Upper lobe of left lung (tissue), 4 donors: ENCODE data around the gene MINDY1.

Source experiments
- EP300 ChIP-seq, 4 donors: sonication (generic); formaldehyde crosslinking; IDR thresholded peaks; one replicate each; pipeline ENCODE4 v1.5.1; 2017; ENCODE audit warnings: antibody characterized with exemption in 4 of 4, control low read depth in 2 of 4
- POLR2A ChIP-seq, 4 donors: fragments of 450-650 bp; IDR thresholded peaks; one replicate each; pipeline ENCODE4 v1.5.1; 2016 to 2017; ENCODE audit warnings: antibody characterized with exemption in 4 of 4, mild to moderate bottlenecking in 2 of 4
- POLR2AphosphoS5 ChIP-seq, 2 donors: sonication (generic); formaldehyde crosslinking; IDR thresholded peaks; one replicate each; pipeline ENCODE4 v1.5.1; 2017; ENCODE audit warnings: antibody characterized with exemption in 2 of 2
- TF ChIP-seq, protein P1 (sequence below), 6 experiments: fragments of 450-650 bp in 4 of 6; fragments of 200-600 bp in 2 of 6; sonication (generic) in 2 of 6; IDR thresholded peaks; one replicate each; pipeline ENCODE4 v1.5.1; 2016 to 2019; ENCODE audit warnings: antibody characterized with exemption in 6 of 6

DNA sequence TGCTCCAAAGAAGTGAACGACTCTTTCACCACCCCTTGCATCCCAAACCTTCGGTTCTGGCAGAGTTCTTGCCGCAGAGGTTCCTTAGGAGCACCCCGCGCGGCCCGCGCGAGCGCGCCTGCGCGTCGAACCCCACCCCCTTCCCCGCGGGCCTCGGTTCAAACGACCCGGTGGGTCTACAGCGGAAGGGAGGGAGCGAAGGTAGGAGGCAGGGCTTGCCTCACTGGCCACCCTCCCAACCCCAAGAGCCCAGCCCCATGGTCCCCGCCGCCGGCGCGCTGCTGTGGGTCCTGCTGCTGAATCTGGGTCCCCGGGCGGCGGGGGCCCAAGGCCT lies 40.9 kb upstream of the MINDY1 start, which contains the start of gene C1orf56:
- TF ChIP-seq EP300 (IDR thresholded peaks at IDR 0.05) (no peak), POLR2A (IDR thresholded peaks at IDR 0.05) (peak in 2 of 4 donors; percentile 18 to 61), POLR2AphosphoS5 (IDR thresholded peaks at IDR 0.05) (peak; percentile 43 to 75)
- TF ChIP-seq, protein P1, sequence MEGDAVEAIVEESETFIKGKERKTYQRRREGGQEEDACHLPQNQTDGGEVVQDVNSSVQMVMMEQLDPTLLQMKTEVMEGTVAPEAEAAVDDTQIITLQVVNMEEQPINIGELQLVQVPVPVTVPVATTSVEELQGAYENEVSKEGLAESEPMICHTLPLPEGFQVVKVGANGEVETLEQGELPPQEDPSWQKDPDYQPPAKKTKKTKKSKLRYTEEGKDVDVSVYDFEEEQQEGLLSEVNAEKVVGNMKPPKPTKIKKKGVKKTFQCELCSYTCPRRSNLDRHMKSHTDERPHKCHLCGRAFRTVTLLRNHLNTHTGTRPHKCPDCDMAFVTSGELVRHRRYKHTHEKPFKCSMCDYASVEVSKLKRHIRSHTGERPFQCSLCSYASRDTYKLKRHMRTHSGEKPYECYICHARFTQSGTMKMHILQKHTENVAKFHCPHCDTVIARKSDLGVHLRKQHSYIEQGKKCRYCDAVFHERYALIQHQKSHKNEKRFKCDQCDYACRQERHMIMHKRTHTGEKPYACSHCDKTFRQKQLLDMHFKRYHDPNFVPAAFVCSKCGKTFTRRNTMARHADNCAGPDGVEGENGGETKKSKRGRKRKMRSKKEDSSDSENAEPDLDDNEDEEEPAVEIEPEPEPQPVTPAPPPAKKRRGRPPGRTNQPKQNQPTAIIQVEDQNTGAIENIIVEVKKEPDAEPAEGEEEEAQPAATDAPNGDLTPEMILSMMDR (IDR thresholded peaks at IDR 0.05), result no peak
